Smooth muscle cell (in vitro differentiated cells): ENCODE results near the gene MYO10. TPM values are rescaled to one million over a fixed set of nuclear protein-coding genes. Genes with fewer than 3 reads are reported as not detected.

ENCODE experiments used
- DNase-seq: peaks from one replicate; lab custom pipeline; 2025; ENCODE audit not compliant: unreplicated experiment; lab: John Stamatoyannopoulos, UW
- H2AFZ ChIP-seq: fragments of 200-600 bp; sonication (generic); 2 replicates; pipeline ENCODE4 v1.6.0; 2016; ENCODE audit warnings: antibody characterized with exemption, low read depth, mild to moderate bottlenecking
- H3F3A ChIP-seq: fragments of 200-600 bp; sonication (generic); 2 replicates; pipeline ENCODE4 v1.6.0; 2017; ENCODE audit warnings: antibody characterized with exemption, low read depth
- H3K27ac ChIP-seq: fragments of 200-600 bp; sonication (generic); 2 replicates; pipeline ENCODE4 v1.5.1; 2016; ENCODE audit warnings: low read depth, mild to moderate bottlenecking
- H3K27me3 ChIP-seq: fragments of 200-600 bp; sonication (generic); 2 replicates; pipeline ENCODE4 v1.6.1; 2016; ENCODE audit warnings: low read depth, mild to moderate bottlenecking
- H3K36me3 ChIP-seq: fragments of 200-600 bp; sonication (generic); 2 replicates; pipeline ENCODE4 v1.5.1; 2016; ENCODE audit warnings: low read depth
- H3K4me1 ChIP-seq: fragments of 200-600 bp; sonication (generic); 2 replicates; pipeline ENCODE4 v1.5.1; 2016; ENCODE audit warnings: low read depth
- H3K4me2 ChIP-seq: fragments of 200-600 bp; sonication (generic); 2 replicates; pipeline ENCODE4 v1.6.0; 2016; ENCODE audit warnings: mild to moderate bottlenecking
- H3K4me3 ChIP-seq: fragments of 200-600 bp; sonication (generic); 2 replicates; pipeline ENCODE4 v1.5.1; 2016; ENCODE audit warnings: mild to moderate bottlenecking
- H3K79me2 ChIP-seq: fragments of 200-600 bp; sonication (generic); 2 replicates; pipeline ENCODE4 v1.6.0; 2016; ENCODE audit warnings: low read depth, mild to moderate bottlenecking
- H3K9ac ChIP-seq: fragments of 200-600 bp; sonication (generic); 2 replicates; pipeline ENCODE4 v1.6.0; 2016; ENCODE audit warnings: low read depth
- H3K9me3 ChIP-seq: fragments of 200-600 bp; sonication (generic); replicated peaks from 2 replicates; pipeline ENCODE4 v1.5.1; 2016; ENCODE audit warnings: low read depth
- H4K20me1 ChIP-seq: fragments of 200-600 bp; sonication (generic); 2 replicates; pipeline ENCODE4 v1.6.0; 2016; ENCODE audit warnings: low read depth
- CTCF ChIP-seq: fragments of 200-600 bp; sonication (generic); IDR thresholded peaks from 2 replicates; pipeline ENCODE4 v1.5.1; 2017; ENCODE audit warnings: borderline replicate concordance, mild to moderate bottlenecking, antibody characterized with exemption; ENCODE audit not compliant: insufficient read depth, poor library complexity, severe bottlenecking
- WGBS: methylation state at CpG from one replicate; pipeline ENCODE4 v1.1.7; 2016; ENCODE audit warnings: low lambda C conversion rate; 5-methylcytosine and 5-hydroxymethylcytosine counted together
- polyA plus RNA-seq: library from polyadenylated mRNA; unstranded; fragments of >200 nt; fragmentation: Nextera tagmentation; extraction: Ambion mirVana; gene quantifications from 2 replicates; pipeline ENCODE4 v1.2.1, GENCODE V29; 2016
- total RNA-seq: library from RNA; depleted of rRNA; stranded (reverse); fragments of >200 nt; gene quantifications from 2 replicates; pipeline ENCODE4 v1.2.3, GENCODE V29; 2014

MYO10 gene
- total and polyA plus RNA-seq, 2 experiments from 2014 or later: 76.4 to 96.8 TPM

DNA sequence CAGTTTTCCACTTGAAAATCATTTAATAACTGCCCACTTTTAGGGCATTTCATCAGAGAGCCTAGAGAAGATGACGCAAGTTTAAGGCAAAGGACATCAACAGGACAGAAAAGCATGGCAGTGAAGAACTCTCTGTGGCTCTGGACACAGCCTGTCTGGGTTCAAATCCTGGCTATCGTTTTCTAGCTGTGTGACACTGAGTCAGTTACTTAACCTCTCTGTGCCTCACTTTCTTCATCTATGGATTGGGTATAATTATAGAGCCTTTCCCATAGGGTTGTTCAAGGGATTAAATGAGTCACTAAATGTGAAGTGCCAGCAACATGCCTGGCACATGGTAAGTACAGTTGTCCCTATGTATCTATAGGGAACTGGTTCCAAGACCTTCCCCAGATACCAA, 6.7 kb downstream of the MYO10 start:
- Histone ChIP-seq H3K4me2 (no peak overlapping the region), H3K27me3 (no peaks in the 10 kb centered on the region), H3K27ac (no peak overlapping the region), H3K79me2 (peaks cover 99% of the 10 kb centered on the region), H2AFZ (no peak overlapping the region), H3K4me1 (peaks cover 27% of the 10 kb centered on the region), H3K9me3 (no peaks in the 10 kb centered on the region), H3K4me3 (no peak overlapping the region), H3K9ac (no peak overlapping the region), H4K20me1 (peaks cover 100% of the 10 kb centered on the region), H3K36me3 (no peaks in the 10 kb centered on the region), H3F3A (peaks cover 4% of the 10 kb centered on the region)
- no peak for TF ChIP-seq CTCF
- WGBS: 98% methylated on average over 2 of the region's 2 CpGs
- no peak for DNase-seq

DNA sequence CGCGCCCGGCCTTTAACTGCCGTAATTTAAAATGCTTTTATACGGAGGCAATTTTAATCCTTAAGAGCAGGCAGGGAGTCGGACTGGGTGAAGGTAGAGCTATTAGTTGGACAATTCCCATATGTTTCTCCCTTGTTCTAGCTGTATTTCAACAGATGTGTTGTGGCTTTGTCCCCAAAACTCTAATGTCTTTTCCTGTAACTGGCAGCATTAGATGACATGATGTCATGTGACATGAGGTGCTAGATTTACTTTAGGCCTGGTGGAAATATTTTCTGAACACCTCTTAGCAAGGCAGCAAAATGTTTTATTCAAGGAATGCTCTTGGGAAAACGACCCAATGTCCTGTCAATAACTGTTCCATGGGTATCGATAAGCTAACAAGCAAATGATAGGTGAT, 8.5 kb downstream of the MYO10 start:
- Histone ChIP-seq H3K79me2 (peaks cover 97% of the 10 kb centered on the region), H3K4me2 (no peak overlapping the region), H3K9me3 (no peaks in the 10 kb centered on the region), H3K27me3 (no peaks in the 10 kb centered on the region), H3K4me1 (peaks cover 16% of the 10 kb centered on the region), H4K20me1 (peaks cover 100% of the 10 kb centered on the region), H3K36me3 (no peaks in the 10 kb centered on the region), H3F3A (no peaks in the 10 kb centered on the region), H2AFZ (no peak overlapping the region), H3K9ac (no peak overlapping the region), H3K4me3 (no peak overlapping the region), H3K27ac (no peak overlapping the region)
- WGBS: 98% methylated on average over 8 of the region's 8 CpGs
- DNase-seq: no peak
- no peak for TF ChIP-seq CTCF

DNA sequence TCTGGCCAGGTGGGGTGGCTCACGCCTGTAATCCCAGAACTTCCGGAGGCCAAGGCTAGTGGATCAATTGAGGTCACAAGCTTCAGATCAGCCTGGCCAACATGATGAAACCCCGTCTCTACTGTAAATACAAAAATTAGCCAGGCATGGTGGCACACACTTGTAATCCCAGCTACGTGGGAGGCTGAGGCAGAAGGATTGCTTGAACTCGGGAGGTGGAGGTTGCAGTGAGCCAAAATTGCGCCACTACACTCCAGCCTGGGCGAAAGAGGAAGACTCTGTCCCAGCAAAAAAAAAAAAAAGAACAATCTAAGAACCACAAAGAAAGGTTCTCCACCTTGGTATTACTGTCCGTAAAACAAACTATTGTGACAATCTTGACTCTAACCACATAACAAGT, 9.7 kb downstream of the MYO10 start:
- WGBS: 94% methylated on average over 8 of the region's 8 CpGs
- Histone ChIP-seq H3K36me3 (no peaks in the 10 kb centered on the region), H3K9ac (no peak overlapping the region), H4K20me1 (peaks cover 100% of the 10 kb centered on the region), H2AFZ (no peak overlapping the region), H3K27me3 (no peaks in the 10 kb centered on the region), H3K9me3 (no peaks in the 10 kb centered on the region), H3K4me1 (peaks cover 8% of the 10 kb centered on the region), H3K27ac (no peak overlapping the region), H3K4me2 (no peak overlapping the region), H3F3A (no peaks in the 10 kb centered on the region), H3K79me2 (peaks cover 97% of the 10 kb centered on the region), H3K4me3 (no peak overlapping the region)
- no peak for DNase-seq
- no peak for TF ChIP-seq CTCF

DNA sequence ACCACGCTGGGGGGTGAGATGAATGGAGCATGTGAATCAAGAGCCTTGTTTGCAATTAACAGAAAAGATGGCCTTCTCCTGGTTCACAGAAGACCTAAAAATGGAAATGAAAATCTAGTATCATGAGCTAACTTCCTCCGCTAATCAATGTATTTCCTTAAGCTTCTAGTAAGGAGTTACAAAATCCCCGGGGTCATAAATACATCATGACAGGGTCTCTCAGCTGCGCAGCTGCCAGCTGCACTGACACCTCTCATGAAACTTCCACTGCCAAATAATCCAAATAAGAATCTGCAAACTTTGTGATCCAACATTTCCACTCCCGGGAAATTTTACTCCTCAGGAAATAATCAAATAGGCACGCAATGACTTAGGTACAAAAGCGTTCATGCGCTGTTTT, 11.9 kb downstream of the MYO10 start:
- Histone ChIP-seq H4K20me1 (peaks cover 100% of the 10 kb centered on the region), H3F3A (no peaks in the 10 kb centered on the region), H3K4me1 (no peaks in the 10 kb centered on the region), H3K9me3 (no peaks in the 10 kb centered on the region), H3K27me3 (no peaks in the 10 kb centered on the region), H3K79me2 (peaks cover 97% of the 10 kb centered on the region), H3K4me3 (no peak overlapping the region), H3K36me3 (no peaks in the 10 kb centered on the region), H3K4me2 (no peak overlapping the region), H3K9ac (no peak overlapping the region), H2AFZ (no peak overlapping the region), H3K27ac (no peak overlapping the region)
- no peak for TF ChIP-seq CTCF
- no peak for DNase-seq
- 93% methylated on average over 8 of the region's 8 CpGs for WGBS
